SKM-1 treated with dmso at 0.1 percent for 144 hours (cell line): ENCODE results near the gene MDP1.

Experiments
- DNase-seq: peaks from one replicate; lab custom pipeline; 2025; ENCODE audit not compliant: unreplicated experiment; lab: John Stamatoyannopoulos, UW

MDP1 gene

DNA sequence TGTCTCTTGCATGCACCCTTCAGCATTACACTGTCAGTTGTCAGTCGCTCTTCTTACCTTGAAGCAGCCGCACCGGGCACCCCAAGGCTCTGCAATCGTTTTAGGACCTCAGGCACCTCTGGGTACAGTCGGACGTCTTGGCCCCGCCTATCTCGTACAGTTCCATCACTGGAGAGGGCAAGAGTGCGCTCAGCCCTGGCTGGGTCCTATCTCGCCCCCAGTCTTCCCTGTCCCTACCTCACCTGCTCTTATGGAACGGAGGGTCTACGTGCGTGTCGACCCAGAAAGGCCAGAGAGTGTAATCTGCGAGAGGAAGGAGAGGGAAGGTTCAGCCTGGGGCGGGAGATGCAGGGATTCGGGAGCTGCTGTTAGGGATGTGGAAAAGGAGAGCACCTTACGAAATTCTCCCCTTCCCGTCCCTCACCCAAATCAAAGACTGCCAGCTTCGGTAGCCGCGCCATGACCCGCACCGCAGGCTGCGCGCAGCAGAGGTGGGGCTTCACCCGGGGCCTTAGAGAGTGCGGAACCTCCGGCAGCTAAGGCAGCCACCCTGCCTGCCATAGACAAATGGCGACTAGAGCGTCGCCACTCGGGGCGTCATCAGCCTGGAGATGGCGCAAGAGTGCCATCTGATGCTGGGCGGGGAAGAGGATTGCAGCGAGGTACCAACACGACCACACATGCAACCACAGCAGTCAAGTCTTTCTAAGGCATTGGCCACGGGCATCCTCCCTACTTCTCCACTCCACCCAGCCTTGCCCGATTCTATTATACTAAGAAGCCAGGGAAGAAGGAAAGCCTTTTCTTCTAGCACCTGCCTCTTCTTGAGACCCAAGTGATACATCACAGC lies at the start of gene MDP1:
Gene MDP1 (minus strand): TSS at position 572 of the 850 bp plus-strand sequence. CDS start 111 bp downstream, at position 461.
- peak; percentile 52 for DNase-seq

DNA sequence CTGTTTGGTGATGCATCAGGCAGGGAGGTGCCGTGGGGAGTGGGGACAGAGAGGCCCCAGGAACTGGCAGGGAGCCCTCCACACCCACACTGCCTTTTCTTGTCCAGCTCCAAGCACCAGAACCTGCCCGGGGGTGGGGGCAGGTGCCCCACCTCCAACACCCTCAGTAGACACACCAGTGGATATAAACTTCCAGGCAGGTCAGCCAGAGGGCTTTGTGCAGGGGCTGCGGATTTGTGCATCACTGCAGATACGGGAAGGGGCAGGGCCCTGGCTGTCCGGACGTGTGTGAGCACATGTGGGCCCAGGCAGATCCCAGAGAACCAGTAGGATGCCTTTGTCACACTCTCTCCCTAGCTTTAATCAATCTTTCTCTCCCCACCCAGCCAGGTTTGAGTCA lies 48.4 kb upstream of the MDP1 start:
- no peak for DNase-seq

DNA sequence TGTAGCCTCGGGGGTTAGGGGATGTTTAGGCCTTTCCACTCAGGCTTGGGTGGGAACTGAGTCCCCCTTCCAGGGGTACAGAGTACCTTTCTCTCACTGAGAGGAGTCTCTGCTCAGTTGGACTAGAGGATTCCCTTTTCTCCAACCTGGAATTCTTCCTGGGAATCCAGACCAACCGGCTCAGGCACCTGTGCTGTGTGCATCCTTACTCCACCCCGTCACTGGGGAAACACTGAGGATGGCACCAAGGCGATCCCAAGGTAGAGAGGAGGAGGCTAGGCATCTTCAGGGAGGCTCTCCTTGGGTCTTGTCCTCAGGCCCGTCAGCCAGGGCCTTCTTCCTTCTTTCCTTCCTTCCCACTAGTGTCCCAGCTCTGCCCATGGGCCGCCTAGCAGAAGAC lies 48.0 kb upstream of the MDP1 start:
- DNase-seq = no peak

DNA sequence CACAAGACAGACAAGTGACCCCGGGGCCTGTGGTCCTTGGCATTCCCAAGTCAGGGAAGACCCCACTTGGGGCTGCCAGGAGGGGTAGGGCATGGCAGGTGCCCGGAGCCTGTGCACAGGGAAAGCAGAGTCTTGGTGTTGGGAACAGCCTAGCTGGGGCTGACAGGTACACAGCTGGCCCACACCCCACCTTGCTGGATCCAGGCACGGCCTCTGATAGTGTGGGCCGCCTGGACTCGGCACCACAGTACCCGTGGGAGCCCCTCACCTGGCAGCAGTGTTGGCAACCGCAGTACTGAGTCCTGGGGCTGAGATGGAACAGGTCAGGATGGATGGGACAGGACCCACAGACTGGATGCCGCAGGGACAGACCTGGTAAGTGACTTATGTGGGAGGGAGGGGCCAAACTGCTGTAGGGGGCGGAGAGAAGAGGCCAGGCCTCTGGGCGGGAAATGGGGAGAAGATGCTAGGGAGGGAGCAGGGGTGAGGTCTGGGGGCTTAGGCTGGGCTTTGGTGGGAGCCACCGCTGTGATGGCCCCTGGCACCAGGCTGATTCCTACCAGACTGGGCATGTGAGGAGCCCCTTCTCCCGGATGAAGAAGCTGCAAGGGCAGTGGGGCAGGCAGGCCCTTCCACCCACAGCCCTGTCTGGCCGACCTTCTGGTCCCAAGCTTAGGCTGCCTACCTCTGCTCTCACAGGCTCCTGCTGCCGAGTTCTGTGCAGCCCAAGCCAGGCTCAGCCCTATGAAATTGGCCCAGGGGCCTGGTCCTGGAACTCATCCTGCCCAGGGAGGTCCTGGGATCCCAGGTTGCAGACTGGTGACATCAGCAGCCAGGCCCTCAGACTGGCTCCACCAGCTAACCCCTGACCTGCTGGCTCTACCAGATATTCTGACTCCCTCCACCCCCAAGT lies 47.2 kb upstream of the MDP1 start, which contains the start of gene TGM1:
Gene TGM1 (minus strand): TSS at position 357 of the 913 bp plus-strand sequence. CDS start 825 bp downstream, outside the sequence.
- no peak for DNase-seq

DNA sequence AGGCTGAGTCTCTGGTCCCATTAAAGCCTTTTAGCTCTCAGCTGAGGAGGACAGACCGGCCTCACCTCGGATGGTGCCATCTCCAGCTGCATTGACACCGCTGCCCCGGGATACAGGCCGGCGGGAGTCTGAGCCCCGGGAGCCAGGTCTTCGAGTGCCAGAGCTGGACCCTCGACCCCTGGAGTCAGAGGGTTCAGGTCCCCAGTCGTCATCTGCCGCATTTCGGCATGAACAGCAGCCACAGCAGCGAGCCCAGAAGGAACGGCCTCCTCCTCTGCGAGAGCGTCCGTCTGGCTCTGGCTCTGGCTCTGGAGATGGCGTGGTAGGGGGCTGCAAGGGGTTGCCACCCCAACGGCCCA lies 46.1 kb upstream of the MDP1 start:
- DNase-seq = no peak

DNA sequence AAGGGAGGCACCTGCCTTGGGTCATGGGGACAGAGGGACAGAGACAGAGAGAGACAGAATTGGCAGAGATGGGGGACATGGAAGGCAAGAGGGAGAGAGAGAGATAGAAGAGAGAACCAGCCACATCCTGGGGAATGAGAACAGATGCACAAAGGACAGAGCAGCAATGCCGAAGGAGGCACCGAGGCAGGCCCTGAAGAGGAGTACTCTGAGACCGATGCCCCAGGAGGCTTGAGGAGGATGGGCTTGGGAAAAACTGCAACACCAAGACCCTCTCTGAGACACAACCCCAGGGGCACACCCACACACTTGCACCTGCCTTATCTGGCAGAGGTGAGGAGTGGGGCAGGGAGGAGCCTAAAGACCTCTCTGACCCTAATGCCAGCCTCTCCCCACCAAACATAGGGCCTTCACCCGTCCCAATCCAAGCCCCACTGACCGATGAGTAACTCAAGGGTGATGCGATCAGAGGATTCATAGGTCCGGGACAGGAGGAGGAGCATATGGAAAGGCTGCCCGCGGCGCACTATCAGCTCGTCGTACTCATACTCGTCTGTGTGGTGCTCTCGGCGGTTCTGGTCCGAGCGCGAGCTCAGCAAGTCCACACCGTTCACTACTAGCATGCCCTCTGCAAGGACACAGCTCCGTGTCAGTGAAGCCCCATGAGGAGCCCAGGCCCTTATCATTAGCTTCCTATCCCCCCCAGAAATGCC lies 45.5 kb upstream of the MDP1 start:
- DNase-seq = no peak

DNA sequence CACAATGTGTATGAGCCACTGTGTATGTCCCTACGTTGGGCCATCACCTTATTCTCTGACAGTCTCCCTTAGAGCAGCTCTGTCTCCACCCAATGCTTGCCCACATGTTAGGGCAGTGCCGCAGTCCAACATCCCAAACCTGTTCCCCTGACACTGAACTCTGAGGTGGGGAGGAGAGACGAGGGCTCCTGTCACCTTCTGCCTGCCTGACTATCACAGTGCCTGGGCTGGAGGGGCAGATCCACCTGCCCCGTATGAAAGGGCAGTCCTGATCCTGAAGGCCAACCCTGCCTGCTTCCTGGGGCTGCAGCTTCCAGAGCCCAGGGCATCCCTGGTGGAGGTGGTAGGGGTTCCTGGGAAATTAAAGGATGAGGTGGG lies 44.9 kb upstream of the MDP1 start:
- DNase-seq = no peak

DNA sequence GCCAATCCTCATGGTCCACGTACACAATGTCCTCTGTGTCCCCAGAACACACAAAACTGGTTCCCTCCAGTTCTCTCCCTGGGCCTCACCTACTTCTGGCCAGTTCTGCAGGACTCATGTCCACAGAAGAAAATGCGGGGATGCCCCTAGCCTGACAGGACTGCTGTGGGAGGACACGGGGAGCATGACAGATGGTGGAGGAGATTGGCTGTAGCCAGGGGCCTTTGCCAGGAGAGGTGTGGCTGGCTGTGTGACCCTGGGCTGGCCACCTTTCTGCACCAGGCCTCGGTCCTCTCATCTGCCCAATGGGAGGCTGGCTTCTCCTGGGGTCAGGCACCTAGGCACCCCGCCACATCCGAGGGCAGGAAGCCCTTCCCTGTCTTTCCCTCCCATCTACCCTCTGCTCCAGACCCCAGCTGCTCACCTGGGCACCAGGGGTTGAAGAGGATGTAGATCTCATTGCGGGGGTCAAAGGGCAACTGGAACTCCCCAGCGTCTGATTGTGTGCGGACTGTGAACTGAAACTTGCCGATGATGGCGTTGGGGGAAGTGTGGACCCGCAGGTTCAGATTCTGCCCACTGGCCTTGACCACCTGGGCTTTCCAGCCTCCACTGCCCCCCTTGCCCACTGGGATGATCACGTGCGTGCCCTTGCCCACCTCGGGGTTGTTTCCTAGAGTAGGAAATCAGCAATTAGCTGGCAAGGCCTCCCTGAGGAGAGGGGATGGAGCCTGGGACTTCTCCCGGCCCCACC lies 44.3 kb upstream of the MDP1 start:
- DNase-seq = no peak

DNA sequence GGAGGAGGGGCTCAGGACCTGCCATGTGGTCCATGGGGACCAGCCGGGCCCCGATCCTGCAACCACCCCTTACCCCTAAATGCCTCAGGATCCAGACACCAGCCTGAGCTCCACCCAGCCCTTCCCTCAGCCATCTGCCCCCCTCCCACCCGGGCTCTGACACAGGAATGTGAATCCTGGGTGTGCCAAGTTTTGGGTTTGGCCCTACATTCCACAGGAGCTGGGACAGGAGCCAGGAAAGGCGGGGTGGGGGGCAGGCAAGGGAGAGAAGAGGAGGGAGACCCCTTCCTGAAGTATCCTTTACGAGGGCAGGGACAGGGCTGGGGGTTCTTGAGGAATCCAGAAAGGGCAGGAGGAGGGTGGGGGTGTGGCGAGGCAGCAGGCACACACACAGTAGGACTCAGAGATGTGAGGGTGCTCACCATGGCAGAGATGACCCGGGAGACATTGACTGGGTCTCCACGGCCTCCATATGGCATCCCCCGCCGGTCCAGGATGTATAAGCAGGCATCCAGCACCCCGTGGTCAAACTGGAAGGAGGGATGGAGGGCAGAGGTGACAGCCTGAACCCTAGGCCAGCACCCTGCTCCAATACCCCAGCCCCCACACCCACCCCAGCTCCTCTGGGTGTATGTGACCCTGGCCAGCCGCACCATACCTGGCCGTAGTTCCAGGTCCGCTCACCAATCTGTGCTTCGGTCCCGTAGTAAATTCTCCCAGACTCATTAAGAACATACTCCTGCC lies 43.6 kb upstream of the MDP1 start:
- DNase-seq = no peak

DNA sequence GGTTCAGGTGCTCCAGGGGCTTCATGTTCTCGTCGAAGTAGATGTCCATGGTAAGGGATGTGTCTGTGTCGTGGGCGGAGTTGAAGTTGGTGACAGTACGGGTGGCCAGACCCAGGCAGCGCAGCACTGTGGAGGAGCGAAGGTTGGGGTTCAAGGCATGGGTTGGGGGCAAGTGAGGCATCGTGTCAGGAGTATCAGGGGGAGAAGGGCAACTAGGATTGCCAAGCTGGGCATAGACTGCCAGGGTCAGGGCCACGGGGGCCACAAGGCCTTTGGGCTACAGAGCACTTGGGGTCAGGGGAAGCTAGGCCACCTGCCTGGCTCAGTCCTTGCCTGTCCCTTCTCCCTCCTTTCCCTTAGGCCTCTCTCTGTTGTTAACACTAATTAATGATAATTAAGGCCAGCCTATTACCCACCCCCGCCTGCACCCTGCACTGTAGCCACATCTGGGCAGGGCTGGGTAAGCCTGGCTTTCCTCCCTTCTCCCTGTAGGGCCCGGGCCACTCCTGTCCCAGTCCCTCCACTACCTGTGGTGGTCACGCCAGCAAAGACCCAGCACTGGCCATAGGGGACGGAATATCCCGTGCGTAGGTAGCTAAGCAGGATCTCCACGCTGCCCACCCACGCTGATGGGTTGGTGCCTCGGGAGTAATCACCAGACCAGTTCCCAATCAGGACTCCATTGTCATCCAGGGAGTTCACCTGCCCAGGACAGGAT lies 42.8 kb upstream of the MDP1 start:
- DNase-seq = no peak

DNA sequence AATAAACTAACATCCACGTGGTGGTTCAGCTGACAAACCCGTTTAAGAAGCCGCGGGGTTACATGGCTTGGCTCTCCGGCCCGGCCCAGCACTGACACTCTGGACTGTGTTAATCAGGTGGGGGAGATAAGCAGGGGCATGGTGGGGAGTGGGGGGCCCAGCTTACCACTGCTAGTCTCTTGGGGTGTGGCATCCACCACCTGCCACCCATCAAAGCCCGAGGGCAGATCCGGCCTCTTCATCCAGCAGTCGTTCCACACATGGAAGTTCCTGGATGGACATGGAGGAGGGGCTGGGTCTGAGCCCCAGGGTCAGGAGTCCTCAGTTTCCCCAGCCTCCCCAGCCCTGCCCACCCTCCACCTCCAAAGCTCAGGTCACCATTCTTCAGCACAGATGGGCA lies 42.3 kb upstream of the MDP1 start:
- no peak for DNase-seq

DNA sequence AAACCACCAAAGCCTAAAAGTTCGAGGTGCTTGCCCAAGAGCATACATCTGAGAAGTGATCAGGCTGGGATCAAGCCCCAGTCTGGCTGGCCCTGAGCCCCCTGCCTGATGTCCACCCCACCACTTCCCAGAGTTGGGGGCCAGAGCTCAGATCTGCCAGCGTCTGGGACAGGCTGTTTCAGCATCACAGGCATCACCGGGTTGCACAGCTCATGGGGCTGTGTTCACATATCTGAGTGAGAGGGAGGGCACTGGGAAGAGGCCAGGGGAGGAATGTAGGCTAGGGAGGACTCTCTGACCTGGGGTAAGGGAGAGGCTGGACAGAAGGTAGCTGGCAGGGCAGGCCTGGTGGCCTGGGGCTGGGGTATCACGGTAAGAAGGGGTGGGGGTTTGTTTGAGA lies 41.1 kb upstream of the MDP1 start:
- no peak for DNase-seq

DNA sequence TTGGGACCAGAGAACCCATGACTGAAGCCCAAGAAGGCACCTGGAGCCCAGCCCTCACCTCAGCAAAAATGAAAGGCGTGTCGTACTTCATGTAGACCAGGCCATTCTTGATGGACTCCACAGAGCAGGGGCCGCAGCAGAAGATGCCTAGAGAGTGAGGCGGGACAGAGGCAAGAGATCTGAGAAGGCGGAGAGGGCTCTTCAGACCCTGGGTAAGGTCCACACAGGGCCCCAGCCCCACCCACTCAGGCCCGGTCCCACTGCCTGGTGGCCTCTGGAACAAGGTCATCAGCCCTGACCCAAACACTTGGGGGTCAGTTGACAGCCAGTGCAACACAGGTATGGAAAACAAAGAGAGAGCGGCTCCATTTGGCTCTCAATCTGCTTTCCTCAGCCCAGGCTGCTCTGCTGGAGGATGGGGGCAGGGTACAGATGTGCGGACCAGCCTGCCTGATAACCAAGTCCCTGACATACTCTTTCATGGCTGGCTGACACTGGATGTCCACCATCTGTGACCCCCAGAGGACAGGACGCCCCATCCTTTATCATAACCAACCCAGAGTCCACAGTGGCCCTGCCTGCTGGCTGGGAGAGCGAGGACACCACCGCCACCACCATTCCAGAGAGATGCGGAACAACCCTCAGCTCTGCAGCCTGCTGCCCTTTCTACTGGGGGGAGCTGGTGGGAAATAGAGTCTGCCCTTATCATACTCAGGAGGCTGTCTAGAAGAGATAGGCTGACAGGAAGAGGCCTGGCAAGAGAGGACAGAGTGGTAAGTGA lies 40.3 kb upstream of the MDP1 start:
- no peak for DNase-seq

DNA sequence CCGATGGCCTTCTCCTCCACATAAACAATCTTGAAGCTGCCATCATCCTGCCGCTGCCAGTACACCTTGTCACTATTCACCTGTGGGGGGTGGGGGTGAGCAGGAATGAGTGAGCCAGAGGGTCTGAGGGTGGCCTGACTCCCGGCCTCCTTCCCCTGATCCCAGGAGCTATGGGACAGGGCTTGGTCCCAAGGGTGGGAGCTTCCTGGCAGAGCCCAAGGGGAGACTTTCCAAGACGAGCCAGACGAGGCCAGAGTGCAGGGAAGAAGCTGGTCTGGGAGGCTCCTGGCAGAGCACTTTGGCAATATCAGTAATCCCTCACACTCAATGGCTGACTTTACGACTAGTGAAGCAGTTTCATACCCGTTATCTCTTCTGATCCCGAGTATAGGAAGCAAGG lies 39.6 kb upstream of the MDP1 start:
- no peak for DNase-seq

DNA sequence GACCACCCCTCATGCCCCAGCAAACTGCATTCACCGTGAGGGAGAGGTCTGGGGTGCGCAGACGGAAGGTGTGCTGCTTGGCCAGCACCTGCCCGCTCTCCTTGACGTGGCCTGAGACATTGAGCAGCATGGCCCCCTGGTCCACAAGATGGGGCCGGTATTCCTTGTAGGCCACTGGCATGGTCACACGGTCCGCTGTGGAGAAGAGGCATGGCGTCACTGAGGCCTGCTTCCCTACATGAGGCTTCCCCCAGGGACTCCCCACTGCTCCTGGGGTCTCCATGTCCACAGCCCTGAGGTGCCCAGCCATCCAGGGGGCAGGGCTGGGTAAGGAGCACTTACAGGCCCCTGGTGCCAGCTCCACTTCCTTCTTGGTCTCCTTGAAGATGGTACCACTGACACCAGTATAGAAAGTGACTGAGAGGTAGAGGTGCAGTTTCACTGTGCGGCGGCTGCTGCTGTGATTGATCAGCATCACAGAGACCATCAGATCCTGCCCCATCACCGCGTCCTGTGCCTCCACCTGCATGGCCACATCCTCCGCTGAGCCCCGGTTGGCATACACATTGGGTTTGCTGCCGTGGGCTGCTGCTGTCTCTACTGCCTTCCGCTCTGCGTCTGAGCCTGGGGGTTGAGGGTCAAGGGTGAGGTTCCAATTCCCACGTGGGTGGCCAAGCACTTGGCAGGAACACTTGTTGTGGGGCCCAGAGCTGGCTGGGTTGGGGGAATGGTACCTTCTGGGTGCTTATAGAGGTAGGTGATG lies 38.9 kb upstream of the MDP1 start:
- DNase-seq = no peak

DNA sequence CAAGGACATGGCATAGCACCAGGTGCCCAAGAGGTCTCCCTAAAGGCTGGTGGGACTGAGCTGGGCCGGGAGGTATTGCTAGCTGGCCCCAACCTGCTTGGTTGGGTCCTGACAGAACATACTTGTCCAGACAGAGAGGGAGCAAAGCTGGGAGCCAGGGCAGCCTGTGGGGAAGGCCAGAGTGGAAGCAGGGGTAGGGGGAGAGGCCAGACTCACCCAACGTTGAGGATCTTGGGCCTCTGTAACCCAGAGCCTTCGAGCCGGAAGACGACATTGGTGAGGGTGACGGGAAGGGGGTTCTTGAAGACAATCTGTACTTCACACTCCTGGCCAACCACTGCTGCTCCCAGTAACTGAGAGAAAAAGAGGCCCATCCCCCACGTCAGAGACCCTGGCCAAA lies 38.1 kb upstream of the MDP1 start:
- DNase-seq = no peak

DNA sequence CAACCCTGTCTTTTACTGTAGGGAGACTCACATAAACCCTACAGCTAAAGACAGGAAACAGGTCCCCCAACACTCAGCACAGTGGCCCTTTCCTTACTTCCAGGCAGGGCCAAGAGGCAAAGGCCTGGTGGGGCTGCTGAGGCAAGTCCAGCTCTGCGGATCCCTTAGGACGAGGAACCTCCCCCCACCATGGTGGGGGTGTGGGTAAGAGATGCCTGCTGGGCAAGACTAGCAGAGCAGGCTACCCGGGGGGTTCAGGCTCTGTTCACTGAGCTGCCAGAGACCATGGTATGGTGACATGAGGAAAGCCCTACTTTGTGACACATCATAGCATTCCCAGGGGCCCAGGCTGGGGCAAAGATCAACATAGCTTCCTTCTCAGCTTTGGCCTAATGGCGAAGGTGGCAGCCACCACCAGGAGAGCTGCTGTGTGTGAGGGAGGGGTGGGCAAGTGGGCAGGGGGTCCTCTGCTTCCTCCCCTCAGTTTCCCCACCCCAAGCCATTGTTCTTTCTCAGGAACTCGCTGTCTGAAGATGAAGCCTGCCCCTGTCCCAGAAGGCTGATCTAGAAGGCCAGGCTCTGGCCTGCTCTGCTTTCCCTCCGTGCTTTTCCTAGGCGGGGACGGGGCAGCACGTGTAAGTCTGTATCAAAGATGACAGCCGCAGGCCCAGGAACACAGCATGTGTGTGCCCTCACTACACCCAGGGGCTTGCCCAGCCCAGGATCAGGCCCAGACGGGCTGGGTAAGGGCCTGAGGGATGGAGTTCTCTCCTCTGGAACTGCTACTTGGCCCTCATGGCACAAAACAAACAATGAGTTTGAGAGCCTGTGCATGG lies 36.6 kb upstream of the MDP1 start:
- DNase-seq = no peak
